ENCODE data around the gene SCFD2.
"Not testable (repeated sequence)": the region's sequence is repeated elsewhere in the genome, so short reads cannot be mapped to it uniquely, and the experiment has no call there.

DNA sequence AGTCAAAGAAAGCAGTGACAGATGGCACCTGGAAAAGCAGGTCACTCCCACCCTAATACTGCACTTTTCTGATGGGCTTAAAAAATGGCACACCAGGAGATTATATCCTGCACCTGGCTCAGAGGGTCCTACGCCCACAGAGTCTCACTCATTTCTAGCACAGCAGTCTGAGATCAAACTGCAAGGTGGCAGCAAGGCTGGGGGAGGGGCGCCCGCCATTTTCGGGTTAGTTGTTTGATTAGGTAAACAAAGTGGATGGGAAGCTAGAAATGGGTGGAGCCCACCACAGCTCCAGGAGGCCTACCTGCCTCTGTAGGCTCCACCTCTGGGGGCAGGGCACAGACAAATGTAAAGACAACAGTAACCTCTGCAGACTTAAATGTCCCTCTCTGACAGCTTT, 188.1 kb downstream of the SCFD2 start:
- TF ChIP-seq, protein P1, sequence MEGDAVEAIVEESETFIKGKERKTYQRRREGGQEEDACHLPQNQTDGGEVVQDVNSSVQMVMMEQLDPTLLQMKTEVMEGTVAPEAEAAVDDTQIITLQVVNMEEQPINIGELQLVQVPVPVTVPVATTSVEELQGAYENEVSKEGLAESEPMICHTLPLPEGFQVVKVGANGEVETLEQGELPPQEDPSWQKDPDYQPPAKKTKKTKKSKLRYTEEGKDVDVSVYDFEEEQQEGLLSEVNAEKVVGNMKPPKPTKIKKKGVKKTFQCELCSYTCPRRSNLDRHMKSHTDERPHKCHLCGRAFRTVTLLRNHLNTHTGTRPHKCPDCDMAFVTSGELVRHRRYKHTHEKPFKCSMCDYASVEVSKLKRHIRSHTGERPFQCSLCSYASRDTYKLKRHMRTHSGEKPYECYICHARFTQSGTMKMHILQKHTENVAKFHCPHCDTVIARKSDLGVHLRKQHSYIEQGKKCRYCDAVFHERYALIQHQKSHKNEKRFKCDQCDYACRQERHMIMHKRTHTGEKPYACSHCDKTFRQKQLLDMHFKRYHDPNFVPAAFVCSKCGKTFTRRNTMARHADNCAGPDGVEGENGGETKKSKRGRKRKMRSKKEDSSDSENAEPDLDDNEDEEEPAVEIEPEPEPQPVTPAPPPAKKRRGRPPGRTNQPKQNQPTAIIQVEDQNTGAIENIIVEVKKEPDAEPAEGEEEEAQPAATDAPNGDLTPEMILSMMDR (IDR thresholded peaks at IDR 0.05; ENCODE audit: borderline replicate concordance, extremely low read depth, low read length, poor library complexity, severe bottlenecking): not testable (repeated sequence)
- TF ChIP-seq EZH2 (IDR thresholded peaks at IDR 0.05; ENCODE audit: borderline replicate concordance, low read depth, low read length, severe bottlenecking): not testable (repeated sequence)

Data from DND-41 (cell line).